ENCODE results near the gene SRRT.

The SRRT gene

GRCh38 chr7:100900978-100901377, 26.1 kb downstream of the SRRT start:
- Histone ChIP-seq H3K4me3 (ENCODE audit: low read length, poor library complexity, severe bottlenecking) (no peak overlapping the region), H3K36me3 (ENCODE audit: insufficient read depth, low read length) (no peaks in the 10 kb centered on the region), H4K20me1 (ENCODE audit: insufficient read depth, low read length, poor library complexity, severe bottlenecking) (no peaks in the 10 kb centered on the region), H3K9me3 (ENCODE audit: insufficient read depth, low read depth, low read length) (no peaks in the 10 kb centered on the region), H2AFZ (ENCODE audit: low read length) (no peak overlapping the region), H3K9ac (ENCODE audit: low read depth, low read length, poor library complexity, severe bottlenecking) (no peak overlapping the region), H3F3A (ENCODE audit: low read depth) (no peaks in the 10 kb centered on the region), H3K27me3 (ENCODE audit: insufficient read depth, low read length, poor library complexity, severe bottlenecking) (no peaks in the 10 kb centered on the region), H3K79me2 (ENCODE audit: insufficient read depth, low read length) (no peaks in the 10 kb centered on the region), H3K4me1 (ENCODE audit: insufficient read depth, low read length, poor library complexity, severe bottlenecking) (no peaks in the 10 kb centered on the region), H3K9me2 (replicated peaks; ENCODE audit: low read depth, low read length) (no peaks in the 10 kb centered on the region), H3K4me2 (ENCODE audit: low read depth, low read length, poor library complexity, severe bottlenecking) (no peak overlapping the region)
- TF ChIP-seq EZH2phosphoT487 (IDR thresholded peaks at IDR 0.05; ENCODE audit: borderline replicate concordance): no peak
- no peak for TF ChIP-seq CTCF (conservative IDR thresholded peaks at IDR 0.05; ENCODE audit: low read length)

DNA sequence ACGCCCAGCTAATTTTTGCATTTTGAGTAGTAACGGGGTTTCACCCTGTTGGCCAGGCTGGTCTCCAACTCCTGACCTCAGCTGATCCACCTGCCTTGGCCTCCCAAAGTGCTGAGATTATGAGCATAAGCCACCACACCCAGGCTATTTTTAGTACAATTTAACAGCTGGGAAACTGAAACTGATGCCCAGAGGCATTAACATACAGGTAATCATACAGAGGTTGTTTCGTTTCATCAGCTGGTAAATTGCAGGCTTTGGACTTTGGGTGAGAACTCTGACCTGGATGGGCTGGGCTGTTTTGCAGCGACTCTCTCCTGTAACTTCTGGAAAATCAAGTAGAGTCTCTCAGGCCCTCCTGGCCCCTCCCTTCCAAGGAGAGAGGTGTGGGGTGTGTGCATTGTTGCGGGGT, 27.0 kb downstream of the SRRT start:
- Histone ChIP-seq H3K4me1 (ENCODE audit: insufficient read depth, low read length, poor library complexity, severe bottlenecking) (no peaks in the 10 kb centered on the region), H3K36me3 (ENCODE audit: insufficient read depth, low read length) (no peaks in the 10 kb centered on the region), H3K27me3 (ENCODE audit: insufficient read depth, low read length, poor library complexity, severe bottlenecking) (no peaks in the 10 kb centered on the region), H3K9me3 (ENCODE audit: insufficient read depth, low read depth, low read length) (no peaks in the 10 kb centered on the region), H3K79me2 (ENCODE audit: insufficient read depth, low read length) (no peaks in the 10 kb centered on the region), H3F3A (ENCODE audit: low read depth) (no peaks in the 10 kb centered on the region), H4K20me1 (ENCODE audit: insufficient read depth, low read length, poor library complexity, severe bottlenecking) (no peaks in the 10 kb centered on the region), H3K9ac (ENCODE audit: low read depth, low read length, poor library complexity, severe bottlenecking) (no peak overlapping the region), H3K9me2 (replicated peaks; ENCODE audit: low read depth, low read length) (no peaks in the 10 kb centered on the region), H3K4me2 (ENCODE audit: low read depth, low read length, poor library complexity, severe bottlenecking) (no peak overlapping the region), H2AFZ (ENCODE audit: low read length) (no peak overlapping the region), H3K4me3 (ENCODE audit: low read length, poor library complexity, severe bottlenecking) (no peak overlapping the region)
- TF ChIP-seq CTCF (conservative IDR thresholded peaks at IDR 0.05; ENCODE audit: low read length): no peak
- no peak for TF ChIP-seq EZH2phosphoT487 (IDR thresholded peaks at IDR 0.05; ENCODE audit: borderline replicate concordance)

- Histone ChIP-seq H3K9me2 (replicated peaks; ENCODE audit: low read depth, low read length) (no peaks in the 10 kb centered on the region), H3K4me2 (ENCODE audit: low read depth, low read length, poor library complexity, severe bottlenecking) (no peak overlapping the region), H3K9me3 (ENCODE audit: insufficient read depth, low read depth, low read length) (no peaks in the 10 kb centered on the region), H2AFZ (ENCODE audit: low read length) (no peak overlapping the region), H3K9ac (ENCODE audit: low read depth, low read length, poor library complexity, severe bottlenecking) (no peak overlapping the region), H3F3A (ENCODE audit: low read depth) (no peaks in the 10 kb centered on the region), H3K27me3 (ENCODE audit: insufficient read depth, low read length, poor library complexity, severe bottlenecking) (no peaks in the 10 kb centered on the region), H3K4me3 (ENCODE audit: low read length, poor library complexity, severe bottlenecking) (no peak overlapping the region), H3K79me2 (ENCODE audit: insufficient read depth, low read length) (no peaks in the 10 kb centered on the region), H3K4me1 (ENCODE audit: insufficient read depth, low read length, poor library complexity, severe bottlenecking) (no peaks in the 10 kb centered on the region), H4K20me1 (ENCODE audit: insufficient read depth, low read length, poor library complexity, severe bottlenecking) (no peaks in the 10 kb centered on the region), H3K36me3 (ENCODE audit: insufficient read depth, low read length) (no peaks in the 10 kb centered on the region)
- TF ChIP-seq EZH2phosphoT487 (IDR thresholded peaks at IDR 0.05; ENCODE audit: borderline replicate concordance) (no peak), CTCF (conservative IDR thresholded peaks at IDR 0.05; ENCODE audit: low read length) (no peak)
These were observed 27.7 kb downstream of the SRRT start for GRCh38 chr7:100902638-100903037.

All from Loucy (cell line).